ENCODE measurements around the gene ADCY3. TPM values are rescaled to one million over a fixed set of nuclear protein-coding genes. Genes with fewer than 3 reads are reported as not detected.
A peak's percentile ranks its signal among the peaks of the same experiment; 100 is the strongest.

The ADCY3 gene
- total and polyA plus RNA-seq, 9 of the 15 experiments (the other 6 are each of a cell fraction or from before 2014, with no cell fraction given), result 1.5 to 54.8 (median 26.3) TPM

DNA sequence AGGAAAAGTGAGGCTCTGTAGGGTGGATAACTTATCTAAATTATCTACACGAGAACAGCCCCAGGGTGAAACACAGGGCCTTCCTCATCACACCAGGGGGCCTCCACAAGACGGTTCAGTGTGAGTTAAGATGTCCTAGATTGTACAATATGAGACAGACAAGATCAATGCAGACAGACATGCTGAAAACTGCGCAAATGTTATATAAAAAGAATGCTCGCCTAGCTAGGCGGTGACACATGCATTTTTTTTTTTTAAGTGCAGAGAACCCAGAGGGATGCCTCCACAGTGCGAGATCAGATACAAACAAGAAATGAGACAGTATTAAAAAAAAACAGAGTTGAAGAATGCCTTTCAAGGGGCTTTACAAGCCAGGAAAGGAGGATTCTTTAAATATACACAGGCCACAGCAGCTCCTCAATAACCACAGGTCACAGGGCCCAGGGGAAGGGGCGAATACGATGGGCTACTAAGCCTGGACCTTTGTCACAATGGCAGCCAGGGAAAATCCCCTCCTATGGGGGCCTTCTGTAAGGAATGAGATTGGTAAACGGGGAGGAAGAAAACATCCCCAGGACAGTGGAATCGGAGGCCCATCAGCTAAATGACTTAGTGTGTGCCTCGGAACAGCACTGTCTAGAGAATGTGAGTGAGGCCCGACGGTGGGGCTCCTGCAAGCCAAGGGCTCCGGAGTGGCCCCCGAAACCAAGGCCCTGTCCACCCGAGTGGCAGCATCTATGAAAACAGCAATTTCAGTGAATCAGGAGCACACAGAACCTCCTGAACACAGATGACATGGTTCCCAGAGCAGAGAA is 48.9 kb downstream of the ADCY3 start:
- H3K9ac ChIP-seq (ENCODE audit: insufficient read depth in 1 of 2, low read depth in 2 of 2, low read length in 2 of 2), result no peak overlapping the region
- H3K4me2 ChIP-seq (ENCODE audit: insufficient read depth, low read length), result no peak overlapping the region
- no peak overlapping the region for H3K27ac ChIP-seq (ENCODE audit: extremely low read depth, low read depth, low read length)
- H3K9me1 ChIP-seq (ENCODE audit: control insufficient read depth, insufficient read depth, low read length), result no peaks in the 10 kb centered on the region
- TF ChIP-seq POLR2AphosphoS5 (IDR thresholded peaks at IDR 0.05; ENCODE audit: control insufficient read depth, insufficient read depth, low read depth, low read length) (no peak), CBFA2T3 (IDR thresholded peaks at IDR 0.05) (peak; percentile 29; the same call in 1 of the 2 replicates)
- no peaks in the 10 kb centered on the region for H3K79me2 ChIP-seq (ENCODE audit: control insufficient read depth, insufficient read depth, low read length)
- BruUV-seq (replicated peaks), result no TSS peak
- ChIA-PET CTCF (ENCODE audit: low intra/inter-chr PET ratio) (no interaction called here), POLR2A (interaction anchor here (0.6 kb wide), 1 partner anchor 433 kb away, joined by 3 read pairs; no protein-coding TSS in a partner anchor)
- H2AFZ ChIP-seq (ENCODE audit: low read depth, low read length), result no peak overlapping the region
- WGBS (ENCODE audit: insufficient coverage, low coverage, missing lambda C conversion rate), result 53% methylated on average over 14 of the region's 16 CpGs
- peaks cover 20% of the 10 kb centered on the region; the same call in 2 of the 3 replicates for H3K36me3 ChIP-seq (ENCODE audit: control insufficient read depth, insufficient read depth, low read length)
- H3K4me3 ChIP-seq, result no peak overlapping the region
- ATAC-seq, result peak; percentile 39
- 0 out of 2 replicates have a peak, but pooled peaks cover 5% of the 10 kb centered on the region for H4K20me1 ChIP-seq (replicated peaks; ENCODE audit: control insufficient read depth, insufficient read depth, low read length)
- H3K9me3 ChIP-seq (replicated peaks; ENCODE audit: control insufficient read depth, insufficient read depth, low read depth, low read length), result no peaks in the 10 kb centered on the region
- no peak for FAIRE-seq
- in situ Hi-C loops (cut with MboI), result no loop called here
- intact Hi-C loops (cut with micrococcal nuclease), result no loop called here
- peak in 1 of 4 experiments; percentile 19 for DNase-seq (ENCODE audit: extremely low read depth in 1 of 4, low spot score in 3 of 4)
- peaks cover 0 to 9% of the 10 kb centered on the region in 2 experiments; a peak in 2 of 5 replicates for H3K4me1 ChIP-seq (replicated peaks in 1 of 2; ENCODE audit: control insufficient read depth in 2 of 2, insufficient read depth in 2 of 2, low read length in 2 of 2)
- H3K27me3 ChIP-seq (ENCODE audit: control insufficient read depth in 2 of 2, insufficient read depth in 2 of 2, low read length in 2 of 2), result no peaks in the 10 kb centered on the region

DNA sequence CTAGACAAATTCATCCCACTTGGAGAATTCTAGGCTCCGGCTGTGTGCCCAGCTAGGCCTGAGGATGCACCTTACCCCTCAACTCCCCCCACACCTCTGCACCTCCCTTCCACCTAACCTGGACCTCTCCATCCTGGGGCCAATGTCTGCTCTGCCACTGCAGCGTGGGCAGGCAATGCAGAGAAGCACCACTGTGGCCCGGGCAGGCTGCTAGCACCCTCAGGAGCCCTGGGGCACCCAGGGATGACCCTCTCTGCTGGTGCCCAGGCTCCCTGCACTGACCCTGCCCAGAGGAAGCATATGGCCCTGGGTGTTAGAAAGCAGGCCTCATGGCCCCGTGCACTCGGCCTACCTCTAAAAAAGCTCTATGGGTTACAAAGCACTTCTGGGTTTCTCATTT is 49.6 kb downstream of the ADCY3 start:
- DNase-seq (ENCODE audit: extremely low read depth in 1 of 4, low spot score in 3 of 4), result no peak
- TSS peak; percentile 27 for BruUV-seq (replicated peaks)
- in situ Hi-C loops (cut with MboI), result no loop called here
- H3K9me3 ChIP-seq (replicated peaks; ENCODE audit: control insufficient read depth, insufficient read depth, low read depth, low read length), result no peaks in the 10 kb centered on the region
- no peaks in the 10 kb centered on the region for H3K27me3 ChIP-seq (ENCODE audit: control insufficient read depth in 2 of 2, insufficient read depth in 2 of 2, low read length in 2 of 2)
- ChIA-PET CTCF (ENCODE audit: low intra/inter-chr PET ratio) (no interaction called here), POLR2A (interaction anchor here (0.6 kb wide), 1 partner anchor 432 kb away, joined by 3 read pairs; no protein-coding TSS in a partner anchor)
- 0 out of 2 replicates have a peak, but pooled peaks cover 5% of the 10 kb centered on the region for H4K20me1 ChIP-seq (replicated peaks; ENCODE audit: control insufficient read depth, insufficient read depth, low read length)
- no peak overlapping the region for H3K4me3 ChIP-seq
- intact Hi-C loops (cut with micrococcal nuclease), result no loop called here
- H3K27ac ChIP-seq (ENCODE audit: extremely low read depth, low read depth, low read length), result no peak overlapping the region
- no peak; the same call in 2 of the 3 replicates for ATAC-seq
- no peaks in the 10 kb centered on the region for H3K9me1 ChIP-seq (ENCODE audit: control insufficient read depth, insufficient read depth, low read length)
- peak; percentile 11 for FAIRE-seq
- H3K36me3 ChIP-seq (ENCODE audit: control insufficient read depth, insufficient read depth, low read length), result peaks cover 20% of the 10 kb centered on the region; the same call in 2 of the 3 replicates
- no peaks in the 10 kb centered on the region for H3K79me2 ChIP-seq (ENCODE audit: control insufficient read depth, insufficient read depth, low read length)
- 0 out of 4 replicates have a peak overlapping the region, but pooled peaks of 1 of the 2 experiments have one; percentile 31 for H3K9ac ChIP-seq (ENCODE audit: insufficient read depth in 1 of 2, low read depth in 2 of 2, low read length in 2 of 2)
- H2AFZ ChIP-seq (ENCODE audit: low read depth, low read length), result no peak overlapping the region
- peaks cover 0 to 7% of the 10 kb centered on the region in 2 experiments; a peak in 2 of 5 replicates for H3K4me1 ChIP-seq (replicated peaks in 1 of 2; ENCODE audit: control insufficient read depth in 2 of 2, insufficient read depth in 2 of 2, low read length in 2 of 2)
- WGBS (ENCODE audit: insufficient coverage, low coverage, missing lambda C conversion rate), result 79% methylated on average over 5 of the region's 5 CpGs
- H3K4me2 ChIP-seq (ENCODE audit: insufficient read depth, low read length), result no peak overlapping the region
- TF ChIP-seq NFE2L1 (tag; IDR thresholded peaks at IDR 0.05; ENCODE audit: borderline replicate concordance, low read depth) (no peak), POLR2B (IDR thresholded peaks at IDR 0.05; ENCODE audit: low read depth, partially characterized antibody) (no peak), SMARCA5 (IDR thresholded peaks at IDR 0.05) (no peak), LARP7 (IDR thresholded peaks at IDR 0.05) (no peak), ZNF431 (CRISPR knock-in tag; IDR thresholded peaks at IDR 0.05) (no peak), SLC30A9 (CRISPR knock-in tag; IDR thresholded peaks at IDR 0.05) (no peak), BRD4 (IDR thresholded peaks at IDR 0.05) (no peak), ZNF12 (CRISPR knock-in tag; IDR thresholded peaks at IDR 0.05) (no peak)
- TF ChIP-seq, protein P1, sequence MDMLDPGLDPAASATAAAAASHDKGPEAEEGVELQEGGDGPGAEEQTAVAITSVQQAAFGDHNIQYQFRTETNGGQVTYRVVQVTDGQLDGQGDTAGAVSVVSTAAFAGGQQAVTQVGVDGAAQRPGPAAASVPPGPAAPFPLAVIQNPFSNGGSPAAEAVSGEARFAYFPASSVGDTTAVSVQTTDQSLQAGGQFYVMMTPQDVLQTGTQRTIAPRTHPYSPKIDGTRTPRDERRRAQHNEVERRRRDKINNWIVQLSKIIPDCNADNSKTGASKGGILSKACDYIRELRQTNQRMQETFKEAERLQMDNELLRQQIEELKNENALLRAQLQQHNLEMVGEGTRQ (CRISPR knock-in tag; IDR thresholded peaks at IDR 0.05), result no peak
- TF ChIP-seq, protein P2, sequence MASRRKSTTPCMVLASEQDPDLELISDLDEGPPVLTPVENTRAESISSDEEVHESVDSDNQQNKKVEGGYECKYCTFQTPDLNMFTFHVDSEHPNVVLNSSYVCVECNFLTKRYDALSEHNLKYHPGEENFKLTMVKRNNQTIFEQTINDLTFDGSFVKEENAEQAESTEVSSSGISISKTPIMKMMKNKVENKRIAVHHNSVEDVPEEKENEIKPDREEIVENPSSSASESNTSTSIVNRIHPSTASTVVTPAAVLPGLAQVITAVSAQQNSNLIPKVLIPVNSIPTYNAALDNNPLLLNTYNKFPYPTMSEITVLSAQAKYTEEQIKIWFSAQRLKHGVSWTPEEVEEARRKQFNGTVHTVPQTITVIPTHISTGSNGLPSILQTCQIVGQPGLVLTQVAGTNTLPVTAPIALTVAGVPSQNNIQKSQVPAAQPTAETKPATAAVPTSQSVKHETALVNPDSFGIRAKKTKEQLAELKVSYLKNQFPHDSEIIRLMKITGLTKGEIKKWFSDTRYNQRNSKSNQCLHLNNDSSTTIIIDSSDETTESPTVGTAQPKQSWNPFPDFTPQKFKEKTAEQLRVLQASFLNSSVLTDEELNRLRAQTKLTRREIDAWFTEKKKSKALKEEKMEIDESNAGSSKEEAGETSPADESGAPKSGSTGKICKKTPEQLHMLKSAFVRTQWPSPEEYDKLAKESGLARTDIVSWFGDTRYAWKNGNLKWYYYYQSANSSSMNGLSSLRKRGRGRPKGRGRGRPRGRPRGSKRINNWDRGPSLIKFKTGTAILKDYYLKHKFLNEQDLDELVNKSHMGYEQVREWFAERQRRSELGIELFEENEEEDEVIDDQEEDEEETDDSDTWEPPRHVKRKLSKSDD (conservative IDR thresholded peaks at IDR 0.05; ENCODE audit: low read length), result no peak
